ENCODE data around the gene ATF3.

The ATF3 gene

DNA sequence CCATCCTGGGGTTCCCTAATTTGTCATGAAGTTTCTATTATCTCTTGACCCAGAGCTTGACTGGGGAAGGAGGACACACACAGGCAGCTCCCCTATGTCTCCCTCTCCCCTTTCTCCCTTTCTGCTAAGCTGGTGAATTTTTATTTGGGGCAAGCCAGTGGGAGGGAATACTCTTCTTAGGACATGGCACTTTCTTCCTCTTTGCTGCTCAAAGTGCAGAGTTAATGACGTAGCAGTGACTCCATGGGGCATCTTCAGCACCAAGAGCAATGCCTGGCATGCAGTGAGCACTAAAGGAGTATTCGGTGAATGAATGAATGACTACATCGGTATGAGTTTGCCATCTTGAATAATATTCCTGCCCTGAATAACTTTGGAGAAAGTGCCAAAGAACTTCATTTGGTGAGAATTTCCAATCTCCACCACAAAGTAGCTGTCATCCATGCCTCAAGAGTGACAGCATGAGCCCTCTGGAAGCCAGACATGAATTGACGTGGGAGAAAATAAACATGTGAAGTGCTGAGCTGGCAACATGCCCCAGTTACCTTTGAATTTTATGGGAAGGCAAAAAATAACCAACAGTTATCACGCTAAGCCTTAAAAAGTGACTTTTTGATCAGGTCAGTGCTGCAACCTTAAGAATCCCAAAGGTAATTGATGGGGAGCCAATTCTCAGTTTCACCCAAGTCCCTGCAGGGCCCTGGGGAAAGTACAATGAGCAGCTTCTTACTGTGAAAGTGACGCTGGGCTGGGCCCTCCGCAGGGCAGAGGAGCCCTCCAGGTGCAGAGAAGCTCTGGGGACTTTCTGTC, 22.1 kb upstream of the ATF3 start:
- no peak for DNase-seq (ENCODE audit: low read depth)

DNA sequence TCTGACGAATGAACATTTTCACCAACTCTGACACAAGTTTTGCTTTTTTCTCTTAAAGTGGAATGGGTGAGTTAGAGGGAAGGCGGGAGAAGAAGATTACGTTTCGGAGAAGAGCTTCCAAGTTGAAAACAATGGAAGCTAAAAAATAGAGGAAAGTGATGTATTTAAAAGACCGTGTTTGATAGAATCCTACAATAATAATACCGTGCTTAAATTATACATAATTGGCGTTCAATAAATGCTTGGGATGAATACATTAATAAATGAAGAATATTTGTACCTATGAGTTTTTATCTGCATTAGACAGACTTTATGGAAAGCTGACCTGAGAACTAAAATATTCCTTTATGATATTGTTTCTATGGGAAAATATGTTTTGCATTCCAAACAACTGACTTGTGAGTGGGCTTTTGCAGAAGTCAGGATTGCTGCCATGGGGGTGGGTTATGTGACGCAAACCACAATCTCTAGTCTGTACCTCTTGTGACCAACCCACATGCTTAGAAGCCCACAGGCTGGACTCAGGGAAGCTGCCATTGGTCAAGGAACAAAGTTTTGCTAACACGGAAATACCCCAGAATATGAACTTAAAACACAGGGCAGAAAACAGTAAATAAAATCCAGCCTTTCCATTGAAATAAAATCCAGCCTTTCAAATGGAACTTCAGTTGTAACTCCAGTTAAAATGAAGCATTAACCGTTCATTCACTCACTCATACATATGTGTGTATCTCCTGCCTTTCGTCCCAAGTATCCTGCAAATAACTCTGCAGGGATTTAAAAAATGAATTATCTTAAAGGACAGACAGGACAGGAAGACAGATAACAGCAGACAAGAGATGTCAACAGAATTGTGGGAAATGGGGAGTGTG, 21.3 kb upstream of the ATF3 start:
- DNase-seq (ENCODE audit: low read depth) = no peak

DNA sequence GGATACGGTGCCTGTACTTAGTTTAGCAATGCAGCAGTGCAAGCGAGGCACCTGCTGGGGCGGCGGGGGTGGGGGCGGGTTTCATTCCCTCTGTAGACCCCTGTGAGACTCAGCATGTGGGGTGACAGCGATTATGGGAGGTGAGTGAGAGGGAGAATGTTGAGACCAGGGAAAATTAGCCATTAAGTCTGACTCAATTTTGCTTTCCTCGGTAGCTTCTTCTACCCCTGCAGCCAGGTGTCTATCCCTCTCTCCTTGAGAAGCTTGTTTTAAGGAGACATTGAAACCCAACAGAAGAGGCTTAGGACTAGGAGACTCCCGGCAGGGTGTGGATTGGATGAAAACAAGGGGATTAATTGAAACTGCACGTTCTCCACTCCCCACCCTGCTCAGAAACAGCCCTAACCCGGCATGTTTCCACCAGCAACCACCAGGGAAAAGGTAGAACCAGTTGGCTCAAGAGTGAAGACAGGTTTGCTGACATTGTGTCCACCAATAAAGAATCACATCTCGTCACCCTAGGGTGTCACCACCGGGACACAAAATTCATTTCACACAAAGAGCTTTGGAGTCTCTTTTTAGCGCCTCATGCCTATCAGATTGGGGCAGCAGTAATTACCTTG, 20.6 kb upstream of the ATF3 start:
- DNase-seq (ENCODE audit: low read depth) = no peak

DNA sequence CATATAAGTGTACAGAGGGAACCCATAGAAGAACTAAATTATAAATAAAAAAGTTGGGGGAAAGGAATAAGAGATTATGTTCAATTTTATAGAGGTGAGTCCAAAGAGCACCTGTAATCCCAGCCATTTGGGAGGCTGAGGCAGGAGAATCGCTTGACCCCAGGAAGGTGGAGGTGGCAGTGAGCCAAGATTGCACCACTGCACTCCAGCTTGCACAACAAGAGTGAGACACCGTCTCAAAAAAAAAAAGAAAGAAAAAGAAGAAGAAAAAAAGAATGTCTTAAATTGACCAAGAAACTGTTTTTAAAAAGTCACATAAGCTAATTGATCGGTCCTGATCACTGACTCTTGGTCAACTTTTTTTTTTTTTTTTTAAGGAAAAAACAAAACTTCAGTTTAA, 19.1 kb upstream of the ATF3 start:
- no peak for DNase-seq (ENCODE audit: low read depth)

DNA sequence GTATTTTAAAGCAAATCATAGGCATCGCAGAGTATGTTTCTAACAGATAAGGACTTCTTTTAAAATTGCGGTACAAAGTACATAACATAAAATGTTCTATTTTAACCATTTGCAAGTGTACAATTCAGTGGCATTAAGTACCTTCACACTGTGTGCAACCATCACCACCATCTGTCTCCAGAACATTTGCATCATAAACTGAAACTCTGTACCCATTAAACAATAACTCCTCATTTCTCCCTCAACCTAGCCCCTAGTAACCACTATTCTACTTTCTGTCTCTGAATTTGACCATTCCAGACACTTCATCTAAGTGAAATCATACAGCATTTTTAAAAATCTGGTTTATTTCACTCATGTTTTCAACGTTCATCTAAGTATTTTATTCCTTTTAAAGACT, 16.6 kb upstream of the ATF3 start:
- no peak for DNase-seq (ENCODE audit: low read depth)

DNA sequence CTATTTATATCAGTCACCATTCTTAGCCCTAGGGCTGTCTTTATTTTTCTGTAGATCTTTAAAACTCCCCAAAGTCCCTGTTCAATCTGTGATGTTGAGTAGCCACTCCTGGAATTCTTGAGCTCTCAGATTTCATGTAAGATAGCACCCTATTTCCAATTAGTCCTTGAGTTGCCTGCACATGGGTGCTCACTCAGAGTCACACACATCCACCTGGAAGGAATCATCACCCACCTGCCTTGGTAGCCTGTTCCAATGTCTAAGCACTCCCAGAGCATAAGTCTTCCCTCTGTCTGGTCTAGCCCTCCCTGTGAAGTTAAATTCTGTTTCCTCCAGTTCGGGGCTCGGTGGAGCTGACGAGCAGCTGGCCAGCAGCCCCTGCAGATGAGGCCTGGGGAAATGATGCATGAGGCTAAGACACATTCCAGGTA, 14.7 kb upstream of the ATF3 start:
- DNase-seq (ENCODE audit: low read depth) = no peak

DNA sequence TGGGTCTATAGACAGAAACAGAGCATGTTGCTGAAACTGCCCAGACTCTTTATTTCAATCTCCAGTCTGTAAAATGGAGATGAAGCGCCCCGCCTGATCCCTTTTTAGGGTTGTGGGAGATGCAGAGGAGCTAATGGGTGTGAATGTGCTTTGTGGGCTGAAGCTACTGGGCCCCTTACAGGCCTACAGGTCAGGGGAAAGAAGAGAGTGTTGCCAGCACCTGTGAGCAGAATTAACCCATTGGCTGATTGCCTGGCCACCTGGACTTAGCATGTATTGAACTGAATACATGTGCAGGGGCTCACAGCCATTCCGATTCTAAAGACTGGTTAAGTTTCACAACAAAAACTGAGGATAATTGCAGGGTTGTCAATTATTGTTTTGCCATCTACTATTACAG, 13.9 kb upstream of the ATF3 start:
- no peak for DNase-seq (ENCODE audit: low read depth)

DNA sequence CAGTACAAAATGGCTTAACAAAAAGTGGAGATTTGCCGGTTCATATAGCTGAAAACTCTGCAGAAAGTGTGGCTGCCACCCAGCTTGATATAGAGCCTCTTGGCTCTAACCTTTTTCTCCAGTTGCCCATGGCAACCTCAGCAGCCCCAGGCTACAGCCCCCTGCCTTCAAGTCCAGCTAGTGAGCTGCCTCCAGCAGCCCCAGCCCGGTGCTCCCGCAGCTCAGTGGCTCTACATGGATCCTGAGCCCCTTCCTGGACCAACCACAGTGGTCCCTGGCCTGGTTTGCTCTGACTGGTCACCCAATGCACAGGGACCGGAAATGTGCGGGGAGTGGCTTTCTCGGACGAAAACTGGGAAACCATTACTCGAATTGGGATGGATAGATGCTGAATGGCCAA, 13.3 kb upstream of the ATF3 start:
- no peak for DNase-seq (ENCODE audit: low read depth)

DNA sequence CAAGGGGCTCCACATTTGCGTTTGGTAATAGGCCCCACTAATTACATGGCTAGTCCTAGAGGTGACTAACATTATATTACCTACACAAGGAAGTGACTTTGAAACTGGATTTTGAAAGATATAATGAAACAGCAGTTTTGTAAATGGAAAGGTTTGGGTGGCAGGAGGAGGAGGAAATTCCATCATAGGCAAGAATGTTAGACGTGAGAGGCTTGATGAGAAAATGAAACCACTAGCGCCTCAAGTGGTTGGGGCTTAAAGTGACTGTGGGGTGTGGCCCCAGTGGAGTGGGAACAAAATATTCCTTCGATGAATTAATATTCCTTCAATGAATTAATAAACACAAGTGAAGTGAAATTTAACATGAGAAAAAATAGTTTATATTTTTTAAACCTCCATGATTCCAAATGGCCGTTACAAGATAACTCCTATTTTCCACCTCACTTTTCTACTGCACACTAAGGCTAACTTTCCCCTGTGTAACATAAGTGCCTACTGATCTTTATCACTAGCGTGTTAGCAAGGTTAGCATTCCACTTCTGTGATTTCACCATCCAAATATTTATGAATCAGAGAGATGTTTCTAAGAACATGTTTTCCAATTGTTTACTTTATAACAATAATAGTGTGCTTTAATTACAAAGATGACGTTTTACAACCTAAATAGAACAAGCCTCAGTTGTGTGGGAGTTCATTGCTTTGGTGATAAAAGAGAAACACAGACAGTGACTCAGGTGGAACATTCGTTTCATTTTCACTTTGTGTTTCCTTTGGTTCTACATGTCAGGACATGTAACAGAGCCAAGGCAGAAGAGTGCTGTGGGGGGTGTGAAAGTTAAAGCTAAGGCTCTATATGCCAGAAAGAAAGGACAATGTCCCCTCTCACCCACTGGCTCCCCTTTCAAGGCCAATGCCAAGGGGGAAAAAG, 12.5 kb upstream of the ATF3 start:
- DNase-seq (ENCODE audit: low read depth) = peak; percentile 74

DNA sequence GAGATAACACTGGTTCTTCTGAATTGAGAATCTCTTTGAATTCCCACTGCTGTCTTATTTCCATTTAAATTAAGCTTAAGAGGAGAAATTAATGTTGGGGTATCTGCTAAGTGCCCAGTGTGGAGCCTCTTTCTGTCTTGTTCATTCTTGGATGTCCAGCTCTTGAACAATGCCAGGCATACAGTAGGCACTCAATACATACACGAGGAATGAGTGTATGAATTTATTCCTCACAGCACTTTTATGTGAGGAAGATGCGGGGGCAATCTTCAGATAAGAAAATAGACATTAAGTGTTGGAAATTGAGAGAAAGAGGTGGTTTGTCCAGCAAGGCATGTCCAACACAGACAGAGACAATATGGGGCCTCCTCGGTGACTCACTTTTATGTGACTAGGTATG, 11.8 kb upstream of the ATF3 start:
- DNase-seq (ENCODE audit: low read depth) = no peak

DNA sequence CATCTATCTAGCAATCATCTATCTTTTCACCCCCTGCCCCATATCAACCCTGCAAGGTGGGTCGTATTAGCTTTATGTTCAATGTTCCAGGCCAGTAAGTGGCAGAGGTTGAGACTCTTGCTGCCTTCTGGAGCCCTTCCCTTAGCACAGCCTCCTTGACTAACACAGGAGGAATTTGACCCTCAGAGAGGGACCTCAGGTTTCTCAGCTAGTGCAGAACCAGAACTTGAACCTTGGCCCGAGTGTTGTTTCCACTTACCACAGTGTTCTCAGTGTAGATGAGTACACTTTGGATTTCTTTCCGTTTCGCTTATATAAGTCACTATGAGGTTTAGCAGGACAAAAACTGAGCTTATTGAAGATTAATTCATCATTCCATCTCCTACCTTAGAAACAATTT, 11.1 kb upstream of the ATF3 start:
- DNase-seq (ENCODE audit: low read depth) = no peak

DNA sequence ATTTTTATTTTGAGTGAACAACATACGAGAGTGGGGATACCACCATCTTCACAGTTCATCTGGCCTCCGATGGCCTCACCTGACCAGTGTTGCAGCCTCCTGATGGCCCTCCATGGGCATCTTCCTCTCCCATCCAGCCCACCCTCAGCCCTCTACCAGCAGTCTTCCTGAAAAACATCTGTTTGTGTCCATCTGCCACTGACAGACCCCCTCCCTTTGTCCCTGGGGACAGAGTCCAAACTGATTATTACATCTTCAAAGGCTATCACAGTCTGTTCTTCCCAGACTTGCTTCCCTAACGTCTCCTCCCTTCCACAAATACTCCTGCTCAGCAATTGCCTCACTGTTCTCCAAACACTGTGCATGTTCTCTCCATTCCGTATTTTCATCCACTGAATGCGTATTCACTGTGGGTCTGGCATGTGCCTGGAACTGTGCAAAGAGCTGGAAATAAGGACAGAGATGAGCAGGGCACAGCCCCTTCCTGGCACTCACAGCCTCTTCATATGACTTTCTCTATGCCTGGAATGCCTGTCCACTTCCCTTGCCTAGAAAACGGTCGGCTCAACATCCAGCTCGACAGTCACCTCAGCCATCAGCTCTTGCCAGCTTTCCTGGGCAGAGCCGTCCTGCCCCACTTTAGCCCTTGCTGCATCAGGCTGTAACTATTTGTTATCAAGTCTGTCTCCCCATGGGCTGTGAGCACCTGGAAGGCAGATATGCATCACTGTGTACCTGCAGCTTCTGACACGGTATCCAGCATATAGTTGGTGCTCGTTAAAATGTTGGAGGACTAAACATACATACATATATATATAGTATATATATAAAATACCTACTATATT, 8.3 kb upstream of the ATF3 start:
- DNase-seq (ENCODE audit: low read depth) = no peak

DNA sequence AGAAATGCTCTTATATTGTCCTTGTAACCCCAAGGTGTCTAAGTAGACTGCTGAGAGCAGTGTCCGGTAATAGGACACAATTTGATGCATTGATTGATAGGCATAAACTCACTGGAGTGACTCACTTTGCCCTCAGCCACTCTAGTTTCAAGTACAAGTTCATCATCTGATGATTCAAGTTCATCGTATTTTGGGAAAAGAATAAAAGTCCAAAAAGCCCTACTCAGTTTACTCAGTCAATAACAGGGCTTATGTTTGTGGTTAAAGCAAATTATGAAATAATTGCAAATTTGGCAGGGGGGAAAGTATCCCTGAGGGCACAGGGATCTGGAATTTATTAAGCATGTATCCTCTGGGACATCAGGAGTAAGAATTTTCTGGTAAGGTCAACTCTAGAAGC, 7.6 kb upstream of the ATF3 start:
- DNase-seq (ENCODE audit: low read depth) = no peak

DNA sequence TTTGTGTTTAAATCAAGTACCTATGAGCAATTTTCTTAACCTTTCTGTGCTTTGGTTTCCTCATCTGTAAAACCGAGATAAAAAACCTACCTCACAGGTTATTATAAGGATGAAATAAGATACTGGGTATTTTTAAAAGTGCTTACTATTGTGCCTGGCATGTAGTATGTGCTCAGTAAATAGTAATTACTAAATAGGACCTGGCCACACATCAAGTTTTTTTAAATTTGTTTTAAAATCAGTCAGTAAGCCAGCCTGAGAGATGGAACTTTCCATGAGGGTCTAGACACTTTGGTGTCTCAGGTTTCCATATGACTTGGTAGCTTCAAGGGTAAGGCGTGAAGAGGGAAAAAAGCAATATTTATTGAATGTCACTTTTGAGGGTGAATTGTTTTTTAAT, 7.0 kb upstream of the ATF3 start:
- DNase-seq (ENCODE audit: low read depth) = no peak

DNA sequence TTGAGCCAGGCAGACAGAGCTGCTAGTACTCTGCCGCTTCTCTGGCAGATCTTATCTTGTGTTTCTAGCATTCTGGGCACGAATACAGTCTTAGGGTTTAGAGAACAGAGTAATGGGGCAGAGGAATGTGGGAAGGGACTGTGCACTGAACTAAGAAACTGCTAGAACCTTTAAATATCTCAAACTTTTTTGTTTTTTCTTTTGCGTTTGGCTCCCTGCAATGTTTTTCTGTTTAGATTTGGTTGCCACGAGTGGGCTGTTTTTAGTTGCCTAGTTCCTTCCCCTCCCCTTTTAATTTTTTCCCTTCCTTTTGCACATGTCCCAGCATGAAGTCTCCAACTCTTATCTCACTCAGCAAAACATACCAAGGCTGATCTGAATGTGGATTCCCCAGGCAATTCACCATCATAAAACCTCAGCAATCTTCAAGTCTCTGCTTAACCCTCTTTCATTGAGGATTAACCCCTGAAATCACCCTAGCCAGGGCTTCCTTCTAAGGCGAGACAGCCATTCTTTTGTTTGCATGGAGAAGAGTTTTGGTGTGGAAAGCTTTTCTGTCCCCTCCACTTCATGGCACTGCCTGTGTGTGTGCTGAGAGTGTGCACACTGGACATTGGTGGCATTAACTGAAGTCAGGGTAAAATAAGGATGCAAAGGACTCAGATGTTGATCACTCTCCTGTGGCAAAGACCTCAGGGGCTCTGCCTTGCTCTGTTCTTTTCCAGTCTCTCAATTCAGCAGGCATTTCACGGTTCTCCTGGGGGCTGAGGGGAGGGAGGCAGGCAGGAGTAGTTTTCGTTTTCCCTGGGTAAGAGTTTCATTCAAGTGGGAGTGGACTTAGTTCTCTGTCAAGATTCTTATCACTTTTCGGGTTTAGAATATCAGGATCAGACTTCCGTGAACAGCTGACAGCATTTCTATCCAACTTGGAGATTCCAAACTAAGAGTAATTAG, 2.8 kb upstream of the ATF3 start:
- no peak for DNase-seq (ENCODE audit: low read depth)

DNA sequence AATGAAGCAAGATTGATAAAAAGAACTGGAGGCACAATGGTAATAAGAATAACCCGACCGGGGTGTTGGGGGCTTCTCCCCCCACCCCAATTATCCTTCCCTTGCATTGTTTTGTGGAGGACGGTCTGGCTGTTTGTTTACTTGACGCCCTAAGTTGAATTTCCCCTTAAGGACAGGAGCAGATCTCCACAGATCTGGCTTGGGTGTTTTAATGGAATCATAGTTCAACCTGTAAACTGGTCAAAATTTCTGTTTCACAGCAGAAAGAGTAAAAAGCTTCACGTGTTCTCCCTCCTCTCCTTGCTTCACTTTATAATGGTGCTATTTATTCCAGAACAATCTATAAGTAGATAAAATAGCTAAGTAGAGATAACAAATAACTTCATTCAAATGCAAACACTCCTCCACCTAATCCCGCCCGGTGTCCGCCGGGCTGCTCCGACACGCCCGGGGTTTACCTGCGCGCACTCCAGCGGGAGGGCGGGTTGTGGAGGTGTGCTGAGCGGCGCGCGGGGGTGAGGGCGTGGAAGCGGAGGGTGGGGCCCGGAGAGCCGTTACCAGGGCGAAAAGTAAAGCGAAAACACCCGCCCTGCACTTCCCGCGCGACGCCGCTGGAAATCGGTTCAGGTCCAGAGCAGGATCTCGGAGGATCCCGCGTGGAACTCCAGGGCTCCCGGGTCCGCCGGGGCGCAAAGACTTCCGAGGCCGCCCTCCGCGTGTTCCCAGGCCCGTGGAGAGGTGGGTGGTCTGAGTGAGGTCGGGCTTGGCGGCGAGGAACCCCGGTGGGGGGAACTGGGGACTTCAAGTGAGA, 2.0 kb upstream of the ATF3 start:
- DNase-seq (ENCODE audit: low read depth) = no peak

DNA sequence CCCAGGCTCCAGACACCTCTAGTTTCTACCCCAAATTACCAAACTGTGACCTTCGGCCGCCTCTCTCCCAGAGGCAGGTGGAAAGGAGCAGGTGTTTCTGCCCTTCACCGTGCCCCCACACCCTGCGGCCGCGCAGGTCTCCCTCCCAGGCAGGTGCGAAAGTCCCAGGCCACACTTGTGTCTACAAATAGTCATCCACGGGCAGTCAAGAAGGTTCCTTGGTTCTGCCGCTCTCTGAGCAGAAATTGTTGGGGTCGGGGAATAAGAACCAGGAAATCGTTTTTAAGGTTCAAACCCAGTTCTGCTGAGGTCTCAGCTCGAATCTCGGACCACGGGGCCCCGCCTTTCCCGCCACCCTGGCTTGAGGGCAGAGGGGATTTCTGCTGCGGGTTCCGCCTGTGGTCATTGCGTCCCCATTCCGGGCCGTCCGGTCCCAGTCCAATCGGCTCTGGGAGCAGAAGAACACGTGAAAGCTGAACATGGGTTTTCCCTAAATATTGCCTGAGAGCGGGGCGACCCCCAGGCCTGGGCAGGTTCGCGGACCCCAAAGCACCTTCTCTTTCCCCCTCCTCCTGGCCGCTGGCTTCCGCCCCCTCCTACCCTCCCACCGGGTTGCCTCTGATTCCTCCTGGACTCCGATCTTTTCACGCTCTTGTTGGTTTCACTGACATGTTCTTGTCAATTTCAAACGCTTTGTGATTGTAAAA, 1.2 kb upstream of the ATF3 start:
- no peak for DNase-seq (ENCODE audit: low read depth)

DNA sequence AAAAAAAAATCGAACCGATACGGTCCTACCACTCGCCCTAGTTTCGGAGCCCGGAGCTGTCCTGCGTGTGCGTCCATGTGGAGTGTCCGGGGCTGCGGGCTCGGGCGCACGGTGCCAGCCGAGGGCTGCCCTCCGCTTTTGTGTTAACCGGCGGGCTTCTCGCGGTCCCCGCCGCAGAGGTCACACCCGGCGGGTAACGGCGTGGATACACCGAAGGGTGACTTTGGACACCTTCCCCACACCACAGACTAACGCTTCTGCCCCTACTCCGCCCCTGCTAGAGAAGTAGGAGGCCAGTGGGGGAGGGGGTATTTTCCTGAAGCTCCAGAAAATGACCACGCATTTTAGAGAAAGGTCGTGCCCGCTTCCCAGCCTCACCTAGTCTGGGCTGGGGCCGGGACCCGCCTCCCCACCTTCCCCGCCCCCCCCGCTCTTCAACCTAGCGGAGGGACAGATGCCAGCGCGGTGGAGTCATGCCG, 609 bp upstream of the ATF3 start:
- no peak for DNase-seq (ENCODE audit: low read depth)

Data from HS-27A (cell line).